ENCODE measurements around the gene CACNA1B.

GRCh38 chr9:138058181-138058580, 180.6 kb downstream of the CACNA1B start:
- TF ChIP-seq CTCF (IDR thresholded peaks at IDR 0.05 in 8 of 11, conservative IDR thresholded peaks at IDR 0.05 in 3 of 11), result no peak
- no peak for TF ChIP-seq POLR2AphosphoS5 (IDR thresholded peaks at IDR 0.05)

Measured in spleen (tissue), 7 donors.